ENCODE data around the gene HYLS1. TPM values are rescaled to one million over a fixed set of nuclear protein-coding genes. Genes with fewer than 3 reads are reported as not detected.

The HYLS1 gene
- total and polyA plus RNA-seq, 9 of the 15 experiments (the other 6 are each of a cell fraction or from before 2014, with no cell fraction given) = 2.7 to 8.2 (median 4.8) TPM

GRCh38 chr11:125871391-125872137, 15.9 kb upstream of the HYLS1 start (continued):
- TF ChIP-seq, protein P1, sequence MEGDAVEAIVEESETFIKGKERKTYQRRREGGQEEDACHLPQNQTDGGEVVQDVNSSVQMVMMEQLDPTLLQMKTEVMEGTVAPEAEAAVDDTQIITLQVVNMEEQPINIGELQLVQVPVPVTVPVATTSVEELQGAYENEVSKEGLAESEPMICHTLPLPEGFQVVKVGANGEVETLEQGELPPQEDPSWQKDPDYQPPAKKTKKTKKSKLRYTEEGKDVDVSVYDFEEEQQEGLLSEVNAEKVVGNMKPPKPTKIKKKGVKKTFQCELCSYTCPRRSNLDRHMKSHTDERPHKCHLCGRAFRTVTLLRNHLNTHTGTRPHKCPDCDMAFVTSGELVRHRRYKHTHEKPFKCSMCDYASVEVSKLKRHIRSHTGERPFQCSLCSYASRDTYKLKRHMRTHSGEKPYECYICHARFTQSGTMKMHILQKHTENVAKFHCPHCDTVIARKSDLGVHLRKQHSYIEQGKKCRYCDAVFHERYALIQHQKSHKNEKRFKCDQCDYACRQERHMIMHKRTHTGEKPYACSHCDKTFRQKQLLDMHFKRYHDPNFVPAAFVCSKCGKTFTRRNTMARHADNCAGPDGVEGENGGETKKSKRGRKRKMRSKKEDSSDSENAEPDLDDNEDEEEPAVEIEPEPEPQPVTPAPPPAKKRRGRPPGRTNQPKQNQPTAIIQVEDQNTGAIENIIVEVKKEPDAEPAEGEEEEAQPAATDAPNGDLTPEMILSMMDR (IDR thresholded peaks at IDR 0.05 in 2 of 3, conservative IDR thresholded peaks at IDR 0.05 in 1 of 3; ENCODE audit: insufficient read depth in 2 of 3, low read depth in 1 of 3, low read length in 3 of 3) = peak; percentile 62 to 63 (median 62)
- TF ChIP-seq, protein P2, sequence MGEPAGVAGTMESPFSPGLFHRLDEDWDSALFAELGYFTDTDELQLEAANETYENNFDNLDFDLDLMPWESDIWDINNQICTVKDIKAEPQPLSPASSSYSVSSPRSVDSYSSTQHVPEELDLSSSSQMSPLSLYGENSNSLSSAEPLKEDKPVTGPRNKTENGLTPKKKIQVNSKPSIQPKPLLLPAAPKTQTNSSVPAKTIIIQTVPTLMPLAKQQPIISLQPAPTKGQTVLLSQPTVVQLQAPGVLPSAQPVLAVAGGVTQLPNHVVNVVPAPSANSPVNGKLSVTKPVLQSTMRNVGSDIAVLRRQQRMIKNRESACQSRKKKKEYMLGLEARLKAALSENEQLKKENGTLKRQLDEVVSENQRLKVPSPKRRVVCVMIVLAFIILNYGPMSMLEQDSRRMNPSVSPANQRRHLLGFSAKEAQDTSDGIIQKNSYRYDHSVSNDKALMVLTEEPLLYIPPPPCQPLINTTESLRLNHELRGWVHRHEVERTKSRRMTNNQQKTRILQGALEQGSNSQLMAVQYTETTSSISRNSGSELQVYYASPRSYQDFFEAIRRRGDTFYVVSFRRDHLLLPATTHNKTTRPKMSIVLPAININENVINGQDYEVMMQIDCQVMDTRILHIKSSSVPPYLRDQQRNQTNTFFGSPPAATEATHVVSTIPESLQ (CRISPR knock-in tag; IDR thresholded peaks at IDR 0.05) = no peak
- peak; percentile 25; the same call in 1 of the 2 replicates for TF ChIP-seq SMC3 (conservative IDR thresholded peaks at IDR 0.05; ENCODE audit: insufficient read depth, low read depth, low read length)
- no peak for TF ChIP-seq PML (IDR thresholded peaks at IDR 0.05; ENCODE audit: low read length)
- no peak for TF ChIP-seq TCFL5 (CRISPR knock-in tag; conservative IDR thresholded peaks at IDR 0.05)
- TF ChIP-seq SMAD1 (IDR thresholded peaks at IDR 0.05; ENCODE audit: low read depth, low read length, partially characterized antibody) = no peak
- no peak for TF ChIP-seq DDX20 (tag; IDR thresholded peaks at IDR 0.05; ENCODE audit: low read depth)
- TF ChIP-seq EP400 (IDR thresholded peaks at IDR 0.05) = no peak
- peak in 1 of 2 experiments; percentile 57; a peak in 2 of 4 replicates for TF ChIP-seq RAD21 (CRISPR knock-in tag; conservative IDR thresholded peaks at IDR 0.05 in 1 of 2, IDR thresholded peaks at IDR 0.05 in 1 of 2)
- TF ChIP-seq ZNF232 (CRISPR knock-in tag; IDR thresholded peaks at IDR 0.05) = no peak
- peak; percentile 37; the same call in 1 of the 2 replicates for TF ChIP-seq TRIM28 (IDR thresholded peaks at IDR 0.05)

Measured in K562 (cell line).